ENCODE data around the gene EPC2. TPM values are rescaled to one million over a fixed set of nuclear protein-coding genes. Genes with fewer than 3 reads are reported as not detected.

EPC2 gene
- total RNA-seq, 1 donor from 2014 or later, result 31.6 TPM

GRCh38 chr2:148716378-148716920 lies 71.9 kb downstream of the EPC2 start:
- H3K9me3 Mint-ChIP-seq, result peaks cover 17% of the 10 kb centered on the region
- H3K36me3 Mint-ChIP-seq (ENCODE audit: low read depth), result peaks cover 61% of the 10 kb centered on the region
- H3K27me3 Mint-ChIP-seq (ENCODE audit: low read depth), result no peaks in the 10 kb centered on the region
- H3K27ac Mint-ChIP-seq (ENCODE audit: unreplicated experiment), result no peak overlapping the region
- peaks cover 10% of the 10 kb centered on the region for H3K4me1 Mint-ChIP-seq
- DNase-seq (ENCODE audit: low read depth, low spot score), result no peak
- no peak for TF ChIP-seq CTCF (conservative IDR thresholded peaks at IDR 0.05)
- H3K4me3 Mint-ChIP-seq, result no peak overlapping the region

GRCh38 chr2:148718039-148718438 lies 73.5 kb downstream of the EPC2 start:
- no peak for DNase-seq (ENCODE audit: low read depth, low spot score)
- peaks cover 17% of the 10 kb centered on the region for H3K9me3 Mint-ChIP-seq
- no peaks in the 10 kb centered on the region for H3K27me3 Mint-ChIP-seq (ENCODE audit: low read depth)
- H3K4me3 Mint-ChIP-seq, result no peak overlapping the region
- no peak for TF ChIP-seq CTCF (conservative IDR thresholded peaks at IDR 0.05)
- H3K27ac Mint-ChIP-seq (ENCODE audit: unreplicated experiment), result no peak overlapping the region
- H3K36me3 Mint-ChIP-seq (ENCODE audit: low read depth), result peaks cover 56% of the 10 kb centered on the region
- H3K4me1 Mint-ChIP-seq, result peaks cover 21% of the 10 kb centered on the region

- TF ChIP-seq CTCF (conservative IDR thresholded peaks at IDR 0.05), result no peak
- H3K27me3 Mint-ChIP-seq (ENCODE audit: low read depth), result no peaks in the 10 kb centered on the region
- H3K36me3 Mint-ChIP-seq (ENCODE audit: low read depth), result peaks cover 50% of the 10 kb centered on the region
- H3K4me3 Mint-ChIP-seq, result no peak overlapping the region
- no peak for DNase-seq (ENCODE audit: low read depth, low spot score)
- H3K27ac Mint-ChIP-seq (ENCODE audit: unreplicated experiment), result no peak overlapping the region
- peaks cover 17% of the 10 kb centered on the region for H3K9me3 Mint-ChIP-seq
- peaks cover 21% of the 10 kb centered on the region for H3K4me1 Mint-ChIP-seq
Measured at GRCh38 chr2:148719195-148719749, 74.7 kb downstream of the EPC2 start.

- Mint-ChIP-seq H3K9me3 (peaks cover 17% of the 10 kb centered on the region), H3K4me1 (peaks cover 21% of the 10 kb centered on the region), H3K27me3 (ENCODE audit: low read depth) (no peaks in the 10 kb centered on the region), H3K27ac (ENCODE audit: unreplicated experiment) (no peak overlapping the region), H3K36me3 (ENCODE audit: low read depth) (peaks cover 47% of the 10 kb centered on the region), H3K4me3 (no peak overlapping the region)
- TF ChIP-seq CTCF (conservative IDR thresholded peaks at IDR 0.05), result no peak
- no peak for DNase-seq (ENCODE audit: low read depth, low spot score)
Measured at GRCh38 chr2:148719941-148720436, 75.4 kb downstream of the EPC2 start.

GRCh38 chr2:148720501-148721001 lies 76.0 kb downstream of the EPC2 start:
- TF ChIP-seq CTCF (conservative IDR thresholded peaks at IDR 0.05), result no peak
- DNase-seq (ENCODE audit: low read depth, low spot score), result no peak
- H3K36me3 Mint-ChIP-seq (ENCODE audit: low read depth), result peaks cover 42% of the 10 kb centered on the region
- H3K4me1 Mint-ChIP-seq, result peaks cover 26% of the 10 kb centered on the region
- no peak overlapping the region for H3K4me3 Mint-ChIP-seq
- H3K27ac Mint-ChIP-seq (ENCODE audit: unreplicated experiment), result no peak overlapping the region
- peaks cover 14% of the 10 kb centered on the region for H3K9me3 Mint-ChIP-seq
- no peaks in the 10 kb centered on the region for H3K27me3 Mint-ChIP-seq (ENCODE audit: low read depth)

All from neural crest cell (in vitro differentiated cells).